G401.6 (cell line): ENCODE results near the gene MREG.
A peak's percentile ranks its signal among the peaks of the same experiment; 100 is the strongest.
"Not testable (repeated sequence)": the region's sequence is repeated elsewhere in the genome, so short reads cannot be mapped to it uniquely, and the experiment has no call there.

Experiments
- FAIRE-seq: peaks from 2 replicates; lab custom pipeline; 2012; peaks lifted over from hg19 to GRCh38; lab: Jason Lieb, UNC

Gene MREG

DNA sequence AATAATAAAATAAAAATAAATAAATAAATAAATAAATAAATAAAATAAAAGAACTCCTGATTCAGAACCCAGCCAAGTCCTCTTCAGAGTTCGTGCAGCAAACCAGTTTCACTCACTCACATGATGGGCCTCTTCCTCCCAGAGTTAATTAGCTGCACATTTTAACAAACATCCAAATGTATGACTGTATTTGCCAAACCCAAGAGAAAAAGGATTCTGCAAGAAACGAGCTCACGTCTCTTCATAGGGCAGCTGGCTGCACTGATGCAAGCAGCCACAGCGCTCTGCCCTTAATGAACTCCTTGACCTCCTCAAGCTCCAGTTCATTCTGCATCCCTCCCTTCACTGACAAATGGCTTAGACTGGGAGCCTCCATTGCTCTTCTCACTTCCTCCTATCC lies 55.1 kb downstream of the MREG start:
- FAIRE-seq: no peak

GRCh38 chr2:215957354-215958122 lies 55.8 kb downstream of the MREG start:
- not testable (repeated sequence) for FAIRE-seq

- FAIRE-seq: no peak
Observed at GRCh38 chr2:215952860-215953637, 60.3 kb downstream of the MREG start.

- no peak for FAIRE-seq
Observed at GRCh38 chr2:215951558-215951957, 61.8 kb downstream of the MREG start.

GRCh38 chr2:215949991-215950404 lies 63.4 kb downstream of the MREG start:
- peak; percentile 86 for FAIRE-seq

GRCh38 chr2:215948051-215948450 lies 65.3 kb downstream of the MREG start:
- FAIRE-seq: no peak

DNA sequence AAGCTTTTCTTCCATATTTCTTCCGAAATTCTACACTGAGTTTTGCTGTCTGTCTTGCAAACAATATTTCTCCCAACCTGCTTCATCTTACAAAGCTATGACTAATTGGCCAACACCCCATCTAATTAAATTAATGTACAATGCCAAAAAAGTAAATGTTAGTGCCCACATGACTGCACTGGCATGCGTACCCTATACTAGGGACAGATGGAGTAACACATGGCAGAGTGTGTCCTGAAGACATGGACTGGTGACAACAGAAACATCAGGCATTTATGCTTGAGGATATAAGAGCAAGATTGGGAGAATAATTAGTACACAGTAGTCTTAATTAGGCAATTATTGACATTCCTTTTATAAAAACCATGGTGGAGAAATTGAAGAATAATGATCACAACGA lies 66.8 kb downstream of the MREG start:
- no peak for FAIRE-seq

GRCh38 chr2:215942194-215942593 lies 71.2 kb downstream of the MREG start:
- FAIRE-seq: no peak

- FAIRE-seq: no peak
Observed at GRCh38 chr2:215941726-215942125, 71.6 kb downstream of the MREG start.

GRCh38 chr2:215940645-215941184 lies 72.6 kb downstream of the MREG start:
- FAIRE-seq: no peak

DNA sequence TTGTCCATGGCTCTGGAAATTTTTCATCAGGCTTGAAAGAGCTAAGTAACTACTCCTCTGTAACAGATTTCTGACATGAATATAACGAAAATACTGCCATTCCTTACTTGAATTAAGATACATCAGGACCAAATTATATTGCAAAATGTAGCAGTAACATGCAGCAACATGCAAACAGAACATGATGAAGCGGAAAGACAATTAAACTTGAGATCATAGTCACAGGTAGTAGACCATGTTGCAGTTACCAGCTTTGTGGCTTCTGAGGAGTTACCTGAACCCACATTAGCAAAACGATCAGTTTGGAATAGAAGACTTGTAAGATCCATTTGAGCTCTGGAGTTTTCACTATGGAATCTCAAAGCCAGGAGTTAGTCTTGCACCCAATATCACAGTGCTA lies 76.2 kb downstream of the MREG start:
- no peak for FAIRE-seq

DNA sequence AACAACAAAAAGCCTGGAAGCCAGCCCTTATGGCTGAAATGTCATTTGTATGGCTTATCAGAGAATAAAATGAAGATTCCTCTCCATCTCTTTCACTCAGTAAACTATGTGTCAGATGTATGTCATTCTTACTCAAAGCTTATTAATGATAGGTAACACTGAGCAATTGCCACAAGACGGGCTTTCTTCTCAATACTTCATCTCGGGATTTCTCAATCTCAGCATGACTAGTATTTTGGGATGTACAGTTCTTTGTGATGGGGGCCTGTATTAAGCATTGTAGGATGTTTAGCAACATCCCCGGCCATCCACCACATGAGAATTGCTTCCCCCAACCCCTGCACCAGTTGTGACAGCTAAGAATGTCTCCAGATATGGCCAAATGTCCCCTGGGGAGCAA lies 80.2 kb downstream of the MREG start:
- no peak for FAIRE-seq

DNA sequence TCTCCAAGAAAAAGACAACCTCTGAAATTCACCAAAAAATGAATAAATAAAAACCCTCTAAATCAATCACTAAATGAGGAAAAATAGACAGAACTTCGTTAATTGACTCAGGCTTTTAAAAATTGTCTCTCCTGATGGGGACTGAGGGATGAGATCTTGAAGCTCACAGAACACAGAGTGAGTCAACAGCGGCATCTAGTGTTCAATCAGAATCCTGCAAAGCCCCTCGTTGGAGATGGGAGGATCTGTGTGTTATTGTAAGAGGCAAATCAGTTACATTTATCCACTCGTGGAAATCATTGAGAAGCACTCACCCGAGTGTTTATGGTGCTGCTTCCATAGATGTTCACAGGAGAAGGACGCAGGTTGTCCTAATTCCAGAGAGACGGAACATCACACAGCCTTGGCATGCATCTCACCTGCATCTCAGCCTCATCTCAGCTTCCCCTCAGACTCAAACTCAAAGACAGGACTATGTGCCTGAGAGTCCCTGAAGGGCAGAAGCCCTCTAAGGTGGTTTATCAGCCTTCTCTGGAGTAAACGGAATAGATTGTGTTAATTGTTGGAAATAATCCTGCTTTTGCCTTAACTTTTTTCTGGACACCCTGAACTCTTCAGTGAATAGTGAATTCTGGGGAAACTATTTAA lies 82.0 kb downstream of the MREG start:
- FAIRE-seq: no peak

DNA sequence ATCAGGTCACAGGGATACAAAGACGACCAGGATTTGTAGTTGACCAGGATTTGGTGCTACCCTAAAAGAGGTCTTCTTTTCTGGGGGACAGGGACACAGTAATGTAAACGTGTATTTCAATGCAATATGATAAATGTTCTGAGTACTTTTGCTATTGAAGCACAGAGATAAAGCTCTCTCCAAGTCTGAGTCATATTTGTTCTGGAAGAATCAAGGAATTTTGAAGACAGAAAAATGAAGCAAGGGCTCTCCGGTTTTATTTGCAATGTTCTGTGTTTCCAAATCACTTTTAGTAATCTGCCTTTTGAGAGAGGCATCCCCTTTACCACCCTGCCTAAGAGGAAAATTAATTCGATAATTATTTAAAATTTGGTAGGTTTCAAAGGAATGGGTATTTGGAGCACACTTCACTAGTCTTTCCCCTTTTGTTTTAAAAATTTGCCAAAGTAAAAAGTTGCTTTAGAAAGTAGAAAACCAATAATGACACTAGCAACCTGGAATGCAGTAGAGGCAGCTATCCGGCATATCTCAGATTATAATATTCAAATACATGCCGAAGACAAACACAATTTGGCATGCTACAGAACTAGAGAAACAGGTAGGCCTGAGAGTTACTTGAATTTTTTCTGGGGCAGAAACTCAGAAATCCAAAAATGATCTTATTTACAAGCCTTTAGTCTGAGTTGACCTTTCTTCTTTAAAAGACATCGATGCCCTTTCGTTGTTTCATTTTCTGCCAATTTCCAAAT lies 82.7 kb downstream of the MREG start:
- no peak for FAIRE-seq

DNA sequence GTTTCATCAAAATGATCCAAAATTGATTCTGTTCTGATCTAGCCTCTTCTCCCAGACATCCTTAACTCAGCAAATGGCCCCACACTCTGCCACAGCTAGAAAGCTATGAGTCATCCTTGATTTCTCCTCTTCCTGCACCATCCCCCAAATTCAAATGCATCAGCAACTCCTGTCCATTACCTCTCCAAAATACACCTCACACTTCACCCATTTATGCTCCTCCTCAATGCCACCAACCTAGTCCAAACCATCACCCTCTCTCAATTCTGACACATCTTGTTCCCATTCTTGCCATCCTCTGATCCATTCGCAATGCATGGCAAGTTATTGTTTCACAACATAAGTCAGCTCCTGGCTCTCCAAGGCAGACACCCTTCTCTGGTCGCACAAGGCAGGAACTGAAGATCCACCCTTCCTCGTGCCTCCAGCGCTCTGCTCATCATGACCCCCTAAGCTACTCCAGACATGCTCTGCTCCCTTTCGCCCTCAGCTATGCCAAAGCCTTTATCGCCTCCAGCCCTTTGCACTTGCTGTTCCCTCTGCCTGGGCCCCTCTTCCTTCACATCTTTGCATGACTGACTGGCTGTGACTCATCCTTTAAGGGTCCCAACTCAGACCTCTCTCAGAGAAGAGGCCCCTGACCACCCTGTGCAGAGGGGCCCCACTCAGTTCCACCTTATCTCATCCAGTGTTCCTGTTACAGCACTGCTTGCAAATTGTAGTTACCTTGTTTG lies 83.6 kb downstream of the MREG start:
- FAIRE-seq: no peak

- no peak for FAIRE-seq
Observed at GRCh38 chr2:215928086-215928485, 85.3 kb downstream of the MREG start.

DNA sequence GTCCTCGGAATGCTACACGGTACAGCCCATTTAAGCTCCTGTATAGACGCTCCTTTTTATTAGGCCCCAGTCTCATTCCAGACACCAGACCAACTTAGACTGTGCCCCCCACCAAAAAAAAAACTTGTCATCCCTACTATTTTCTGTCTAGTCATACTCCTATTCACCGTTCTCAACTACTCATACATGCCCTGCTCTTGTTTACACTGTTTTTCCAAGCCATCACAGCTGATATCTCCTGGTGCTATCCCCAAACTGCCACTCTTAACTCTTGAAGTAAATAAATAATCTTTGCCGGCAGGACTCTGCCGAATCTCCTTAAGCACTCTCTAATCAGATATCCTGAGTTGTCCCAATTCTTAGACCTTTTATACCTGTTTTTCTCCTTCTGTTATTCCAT lies 86.4 kb downstream of the MREG start:
- not testable (repeated sequence) for FAIRE-seq

- no peak for FAIRE-seq
Observed at GRCh38 chr2:215921895-215922294, 91.5 kb downstream of the MREG start.

DNA sequence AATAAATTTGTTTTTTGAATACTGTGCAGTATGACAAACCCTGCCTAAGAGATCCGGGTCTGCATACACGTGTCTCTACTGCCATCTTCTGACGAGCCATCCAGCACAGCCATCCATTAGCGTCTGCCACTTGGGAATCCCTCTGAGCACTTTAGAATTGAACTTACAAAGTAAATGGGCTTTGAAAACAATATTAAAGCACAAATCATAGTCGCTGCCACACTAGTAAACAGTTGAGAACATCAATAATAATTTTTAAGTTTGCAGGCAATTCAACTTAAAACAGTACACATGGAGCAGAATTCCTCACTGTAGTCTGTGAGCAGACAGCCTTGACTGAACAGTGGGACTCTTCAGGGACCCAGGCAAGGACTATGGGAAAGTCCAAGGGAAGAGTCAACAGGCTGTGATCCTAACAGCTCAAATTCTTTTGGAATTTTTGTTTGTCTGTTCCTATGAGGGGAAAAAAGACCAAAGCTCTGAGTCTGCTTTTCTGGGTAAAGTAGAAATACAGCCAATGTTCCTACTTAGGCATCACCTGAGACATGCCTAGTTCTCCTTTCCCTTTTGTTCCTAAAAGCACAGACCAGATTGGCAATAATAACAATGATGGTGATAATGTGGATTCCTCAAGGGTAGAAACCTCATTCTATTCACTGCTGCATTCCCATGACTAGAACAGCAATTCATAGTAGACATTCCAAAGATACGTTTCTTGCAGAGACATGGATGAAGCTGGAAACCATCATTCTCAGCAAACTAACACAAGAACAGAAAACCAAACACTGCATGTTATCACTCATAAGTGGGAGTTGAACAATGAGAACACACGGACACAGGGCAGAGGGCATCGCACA lies 92.9 kb downstream of the MREG start:
- FAIRE-seq: no peak

DNA sequence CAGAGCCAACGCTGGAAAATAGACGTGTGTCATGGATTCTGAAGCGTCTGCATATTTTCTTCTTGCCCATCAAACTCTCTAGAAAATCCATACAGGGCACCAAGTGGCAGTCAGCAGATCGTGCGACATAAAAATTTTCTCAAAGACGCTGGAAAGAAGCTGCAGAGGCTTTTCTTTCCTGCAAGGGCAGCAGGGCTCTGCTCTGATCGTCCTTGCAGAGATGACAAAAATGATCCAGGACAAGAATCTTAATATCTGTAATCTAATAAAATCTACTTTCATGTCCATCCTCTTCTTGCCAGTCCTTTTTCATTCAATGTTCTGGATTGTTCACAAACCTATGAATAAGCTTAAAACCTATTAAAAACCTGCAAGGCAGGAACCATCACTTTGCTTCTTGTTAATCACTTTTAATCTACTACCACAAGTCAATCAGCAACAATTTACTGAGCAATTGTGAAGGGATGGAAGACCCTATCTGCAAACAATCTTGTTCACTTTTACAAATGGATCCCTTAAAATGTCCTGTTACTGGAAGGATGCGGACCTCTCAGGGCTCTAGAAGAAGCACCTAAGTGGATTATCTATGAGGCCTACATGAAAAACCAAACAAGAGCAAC lies 93.6 kb downstream of the MREG start:
- FAIRE-seq: no peak
